H1 (cell line): ENCODE data around the gene SOX8. TPM values are rescaled to one million over a fixed set of nuclear protein-coding genes. Genes with fewer than 3 reads are reported as not detected.

Source experiments
- CTCF ChIA-PET: fragments of 300-600 bp; sonication (Branson Sonifier 250); formaldehyde crosslinking; loops from one replicate; lab custom pipeline; 2021; ENCODE audit not compliant: partially characterized antibody; lab: Charles Lee
- POLR2A ChIA-PET: fragments of 300-600 bp; sonication (Branson Sonifier 250); formaldehyde crosslinking; loops from one replicate; lab custom pipeline; 2021; ENCODE audit warnings: inconsistent platforms; ENCODE audit not compliant: partially characterized antibody; lab: Charles Lee
- DNase-seq, 2 experiments: peaks; one replicate each; pipeline versions ENCODE4 v3.0.0 to v3.0.0-alpha.2; 2010 to 2022; ENCODE audit warnings: low spot score in 2 of 2, low read depth in 1 of 2, mixed read lengths in 1 of 2
- FAIRE-seq: peaks from 2 replicates; lab custom pipeline; 2011; peaks lifted over from hg19 to GRCh38; lab: Jason Lieb, UNC
- H2AFZ ChIP-seq: 2 replicates; pipeline ENCODE4 v1.8.1; 2012; ENCODE audit warnings: low read length, inconsistent platforms
- H2AK5ac ChIP-seq: 2 replicates; pipeline ENCODE4 v1.6.1; 2013; ENCODE audit warnings: low read depth, low read length
- H2BK120ac ChIP-seq: replicated peaks from 2 replicates; pipeline ENCODE3; 2013; ENCODE audit warnings: low read depth, low read length, inconsistent platforms
- H2BK12ac ChIP-seq: 2 replicates; pipeline ENCODE4 v1.6.1; 2013; ENCODE audit warnings: low read depth, low read length
- H2BK15ac ChIP-seq: 2 replicates; pipeline ENCODE4 v1.6.1; 2013; ENCODE audit warnings: low read length
- H2BK20ac ChIP-seq: 2 replicates; pipeline ENCODE4 v1.6.1; 2013; ENCODE audit warnings: low read length
- H2BK5ac ChIP-seq: 2 replicates; pipeline ENCODE4 v1.6.1; 2013; ENCODE audit warnings: low read depth, low read length
- H3K14ac ChIP-seq: 2 replicates; pipeline ENCODE4 v1.6.1; 2013; ENCODE audit warnings: inconsistent platforms; ENCODE audit not compliant: insufficient read length
- H3K18ac ChIP-seq: 2 replicates; pipeline ENCODE4 v1.6.1; 2013; ENCODE audit warnings: low read length; ENCODE audit errors: extremely low read depth
- H3K23ac ChIP-seq: 2 replicates; pipeline ENCODE4 v1.6.1; 2013; ENCODE audit warnings: inconsistent platforms; ENCODE audit not compliant: insufficient read length
- H3K23me2 ChIP-seq: 2 replicates; pipeline ENCODE4 v1.6.1; 2013; ENCODE audit warnings: low read depth, low read length
- H3K27ac ChIP-seq: 2 replicates; pipeline ENCODE4 v1.6.1; 2011; ENCODE audit warnings: low read depth, low read length, inconsistent platforms
- H3K27me3 ChIP-seq, 4 experiments: replicated peaks in 1 of 4; 1 replicate in 1 of 4; 2 replicates in 3 of 4; pipeline versions ENCODE4 v1.6.1 to v1.8.1; 2011 to 2013; ENCODE audit warnings: low read length in 3 of 4, mild to moderate bottlenecking in 3 of 4, inconsistent platforms in 2 of 4, mixed read lengths in 2 of 4, moderate library complexity in 1 of 4; ENCODE audit not compliant: control insufficient read depth in 3 of 4, insufficient read depth in 3 of 4; ENCODE audit errors: extremely low read depth in 1 of 4
- H3K36me3 ChIP-seq, 4 experiments: 2 replicates each; pipeline versions ENCODE4 v1.6.1 to v1.8.1; 2011 to 2013; ENCODE audit warnings: mild to moderate bottlenecking in 4 of 4, low read length in 3 of 4, moderate library complexity in 2 of 4, control low read depth in 1 of 4, inconsistent platforms in 1 of 4; ENCODE audit not compliant: insufficient read depth in 4 of 4, control insufficient read depth in 2 of 4
- H3K4ac ChIP-seq: replicated peaks from 2 replicates; pipeline ENCODE3; 2013; ENCODE audit warnings: low read length, low read depth, mixed read lengths, inconsistent platforms; ENCODE audit not compliant: insufficient read length
- H3K4me1 ChIP-seq, 4 experiments: replicated peaks in 1 of 4; 1 replicate in 1 of 4; 2 replicates in 3 of 4; pipeline versions ENCODE4 v1.6.1 to v1.8.1; 2011 to 2013; ENCODE audit warnings: low read length in 3 of 4, inconsistent platforms in 2 of 4, mixed read lengths in 1 of 4; ENCODE audit not compliant: insufficient read depth in 4 of 4, control insufficient read depth in 3 of 4
- H3K4me2 ChIP-seq, 2 experiments: 2 replicates each; pipeline versions ENCODE4 v1.6.1 to v1.8.1; 2011 to 2013; ENCODE audit warnings: low read depth in 2 of 2, low read length in 2 of 2, control low read depth in 1 of 2, inconsistent platforms in 1 of 2, mild to moderate bottlenecking in 1 of 2; ENCODE audit not compliant: insufficient read depth in 1 of 2
- H3K4me3 ChIP-seq, 4 experiments: fragments of 200-600, 300-600 bp in 1 of 4; sonication (generic), shearing (Covaris generic), sonication (Bioruptor Twin) in 1 of 4; 2 replicates each; pipeline versions ENCODE4 v1.5.1 to v1.8.1; 2011 to 2016; ENCODE audit warnings: low read length in 4 of 4, low read depth in 3 of 4, control low read depth in 2 of 4, inconsistent platforms in 2 of 4, mild to moderate bottlenecking in 2 of 4, mixed read lengths in 1 of 4, moderate library complexity in 1 of 4; ENCODE audit not compliant: insufficient read depth in 2 of 4; ENCODE audit errors: extremely low read depth in 1 of 4
- H3K56ac ChIP-seq: replicated peaks from 2 replicates; pipeline ENCODE3; 2013; ENCODE audit warnings: low read depth, mild to moderate bottlenecking, mixed read lengths, low read length, inconsistent platforms; ENCODE audit not compliant: insufficient read length
- H3K79me1 ChIP-seq: 2 replicates; pipeline ENCODE4 v1.6.1; 2013; ENCODE audit warnings: low read depth, low read length, control low read depth
- H3K79me2 ChIP-seq, 2 experiments: 2 replicates each; pipeline versions ENCODE4 v1.6.1 to v1.8.1; 2012 to 2013; ENCODE audit warnings: low read length in 2 of 2, mild to moderate bottlenecking in 2 of 2, inconsistent platforms in 1 of 2; ENCODE audit not compliant: insufficient read depth in 2 of 2, control insufficient read depth in 1 of 2
- H3K9ac ChIP-seq, 4 experiments: replicated peaks in 1 of 4; 1 replicate in 1 of 4; 2 replicates in 3 of 4; pipeline versions ENCODE4 v1.6.1 to v1.8.1; 2011 to 2013; ENCODE audit warnings: low read depth in 3 of 4, low read length in 3 of 4, control low read depth in 2 of 4, mild to moderate bottlenecking in 2 of 4, moderate library complexity in 2 of 4, inconsistent platforms in 1 of 4; ENCODE audit errors: extremely low read depth in 1 of 4
- H3K9me3 ChIP-seq, 2 experiments: 2 replicates each; pipeline versions ENCODE4 v1.6.1 to v1.8.1; 2012 to 2013; ENCODE audit warnings: mild to moderate bottlenecking in 2 of 2, moderate library complexity in 2 of 2, control low read depth in 1 of 2, inconsistent platforms in 1 of 2, low read depth in 1 of 2, low read length in 1 of 2, mixed read lengths in 1 of 2; ENCODE audit not compliant: insufficient read depth in 2 of 2
- H4K20me1 ChIP-seq, 2 experiments: replicated peaks in 1 of 2; 2 replicates each; pipeline versions ENCODE3 to v1.8.1; 2011 to 2013; ENCODE audit warnings: inconsistent platforms in 2 of 2, low read length in 2 of 2, mild to moderate bottlenecking in 1 of 2; ENCODE audit not compliant: insufficient read depth in 2 of 2, control insufficient read depth in 1 of 2
- H4K5ac ChIP-seq: 2 replicates; pipeline ENCODE4 v1.6.1; 2013; ENCODE audit warnings: low read length, low read depth, mixed read lengths, inconsistent platforms; ENCODE audit not compliant: insufficient read length
- H4K8ac ChIP-seq: 2 replicates; pipeline ENCODE4 v1.8.0; 2013; ENCODE audit warnings: mild to moderate bottlenecking, moderate library complexity, low read length, inconsistent platforms; ENCODE audit not compliant: insufficient read depth; ENCODE audit errors: extremely low read depth
- H4K91ac ChIP-seq: replicated peaks from 2 replicates; pipeline ENCODE3; 2013; ENCODE audit warnings: low read length, mixed read lengths, inconsistent platforms; ENCODE audit not compliant: insufficient read length
- JUN ChIP-seq: IDR thresholded peaks from 2 replicates; pipeline ENCODE4 v1.6.1; 2011; ENCODE audit warnings: low read depth, mild to moderate bottlenecking, improper control_type of control experiment, low read length
- SUZ12 ChIP-seq: fragments of 200-600 bp; sonication (generic); IDR thresholded peaks from 2 replicates; pipeline ENCODE4 v1.6.1; 2012; ENCODE audit warnings: mild to moderate bottlenecking, inconsistent platforms, low read length, moderate library complexity, mixed read lengths
- WGBS, 2 experiments: shearing (Covaris generic) in 1 of 2; methylation state at CpG; one replicate each; pipeline versions ENCODE4 v1.1.6 to v1.1.7; 2013 to 2015; ENCODE audit warnings: low lambda C conversion rate in 2 of 2, mixed read lengths in 2 of 2, inconsistent platforms in 1 of 2, low coverage in 1 of 2, missing lambda C conversion rate in 1 of 2; ENCODE audit not compliant: insufficient replicate concordance in 2 of 2, insufficient coverage in 1 of 2, insufficient read length in 1 of 2; ENCODE audit errors: extremely low coverage in 1 of 2, missing lambda C conversion rate in 1 of 2; 5-methylcytosine and 5-hydroxymethylcytosine counted together
- polyA plus RNA-seq, 7 experiments: library from polyadenylated mRNA; depleted of rRNA in 3 of 7; stranded (reverse) in 5 of 7; unstranded in 2 of 7; fragments of >200 nt in 5 of 7; fragments of 200-250 nt in 2 of 7; gene quantifications; 1 replicate in 5 of 7; 2 replicates in 1 of 7; 4 replicates in 1 of 7; pipeline versions ENCODE4 v1.2.1 to v1.2.3, GENCODE V29; 2011 to 2013; ENCODE audit warnings: missing spikeins in 2 of 7, mixed read lengths in 2 of 7
- total RNA-seq: library from RNA; stranded (reverse); fragmentation: NEBNext Ultra II Directional; extraction: Animal tissue kit (Norgen Biotek cat#: 25700); gene quantifications from 2 replicates; pipeline ENCODE4 v1.2.1, GENCODE V29; 2021

SOX8 gene
- total and polyA plus RNA-seq, 2 of the 8 experiments (the other 6 are each of a cell fraction or from before 2014, with no cell fraction given), result 2.2 to 5.7 TPM

GRCh38 chr16:1028524-1029258 lies 47.1 kb downstream of the SOX8 start:
- Histone ChIP-seq H2BK120ac (no peak overlapping the region), H3K79me2 (no peaks in the 10 kb centered on the region), H2BK12ac (no peak overlapping the region), H3K14ac (no peak overlapping the region), H3K9me3 (peaks cover 4 to 15% of the 10 kb centered on the region in 2 experiments; a peak in 3 of 4 replicates), H3K23ac (no peak overlapping the region), H3K4ac (no peak overlapping the region), H4K20me1 (peaks cover 0 to 10% of the 10 kb centered on the region in 2 experiments), H3K23me2 (peaks cover 14% of the 10 kb centered on the region; the same call in 1 of the 2 replicates), H3K56ac (no peak overlapping the region), H3K27me3 (no peaks in the 10 kb centered on the region), H4K91ac (no peak overlapping the region), H2BK15ac (no peak overlapping the region), H3K4me1 (no peaks in the 10 kb centered on the region; a peak in 1 of 7 replicates), H3K9ac (no peak overlapping the region), H3K4me3 (no peak overlapping the region), H4K8ac (peak overlapping the region; percentile 14; the same call in 1 of the 2 replicates), H3K4me2 (no peak overlapping the region), H4K5ac (no peak overlapping the region), H3K79me1 (no peaks in the 10 kb centered on the region), H2AK5ac (no peak overlapping the region), H3K36me3 (no peaks in the 10 kb centered on the region), H2BK20ac (no peak overlapping the region), H3K27ac (no peak overlapping the region), H2BK5ac (no peak overlapping the region), H2AFZ (no peak overlapping the region), H3K18ac (no peak overlapping the region)
- FAIRE-seq, result no peak
- TF ChIP-seq SUZ12 (no peak), JUN (no peak)
- ChIA-PET POLR2A (no interaction called here), CTCF (interaction anchor here (1.1 to 1.3 kb wide), 2 partner anchors 29 to 242 kb away, joined by 3 read pairs; no protein-coding TSS in a partner anchor)
- WGBS, 2 experiments, result 94% methylated on average over 15 of the region's 39 CpGs; no CpG with 5 or more reads in 1 of the 2 experiments
- DNase-seq, result no peak
